Inflammatory macrophage (primary cell): ENCODE measurements around the gene GRPR.
"Not testable (repeated sequence)": the region's sequence is repeated elsewhere in the genome, so short reads cannot be mapped to it uniquely, and the experiment has no call there.

ENCODE experiments used
- DNase-seq, 2 donors: peaks; one replicate each; pipeline ENCODE4 v3.0.0-alpha.2; 2020 to 2022

Gene GRPR

DNA sequence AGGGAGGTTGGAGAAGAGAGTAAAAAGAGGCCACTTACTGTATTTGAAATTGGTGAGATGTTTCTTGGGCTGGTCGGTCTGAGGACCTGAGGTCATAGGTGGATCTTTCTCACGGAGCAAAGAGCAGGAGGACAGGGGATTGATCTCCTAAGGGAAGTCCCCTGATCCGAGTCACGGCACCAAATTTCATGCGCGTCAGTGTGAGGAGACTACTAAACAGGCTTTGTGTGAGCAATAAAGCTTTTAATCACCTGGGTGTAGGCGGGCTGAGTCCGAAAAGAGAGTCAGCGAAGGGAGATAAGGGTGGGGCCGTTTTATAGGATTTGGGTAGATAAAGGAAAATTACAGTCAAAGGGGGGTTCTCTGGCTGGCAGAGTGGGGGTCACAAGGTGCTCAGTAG is 60.5 kb downstream of the GRPR start:
- not testable (repeated sequence) for DNase-seq

- peak; percentile 52 to 59 for DNase-seq
Observed at GRCh38 chrX:16185725-16186136, 62.4 kb downstream of the GRPR start.

DNA sequence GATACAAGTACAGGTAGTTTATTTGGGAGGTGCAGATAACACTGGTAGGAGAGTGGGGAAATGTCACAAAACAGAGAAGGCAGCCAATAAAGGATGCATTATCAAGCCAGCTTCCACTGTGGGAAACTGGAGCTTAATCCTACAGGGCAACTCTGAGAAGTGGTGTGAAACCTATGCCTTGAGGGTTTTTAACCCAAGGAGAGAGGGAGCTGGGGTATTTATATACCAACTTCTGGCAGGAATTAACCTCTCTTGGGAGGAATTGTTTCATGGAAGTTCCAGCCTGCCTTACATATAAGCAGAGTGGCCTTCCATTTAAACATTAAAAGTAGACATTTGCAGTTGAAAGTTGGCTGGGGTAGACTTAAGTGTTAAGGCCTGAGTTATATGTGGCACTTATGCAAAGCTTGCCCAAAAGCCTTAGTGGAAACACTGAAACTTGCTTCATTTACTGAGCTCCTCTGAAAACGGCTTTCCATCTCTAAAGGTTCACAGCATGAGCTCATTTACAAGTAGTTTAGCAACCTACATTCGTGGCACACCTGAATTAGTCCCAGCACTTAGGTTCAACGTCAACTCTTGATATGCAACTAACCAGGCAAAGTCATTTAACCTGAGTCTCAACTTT is 63.1 kb downstream of the GRPR start:
- no peak for DNase-seq

- DNase-seq: no peak
Observed at GRCh38 chrX:16187024-16187760, 63.8 kb downstream of the GRPR start.

- no peak for DNase-seq
Observed at GRCh38 chrX:16188687-16189086, 65.3 kb downstream of the GRPR start.

DNA sequence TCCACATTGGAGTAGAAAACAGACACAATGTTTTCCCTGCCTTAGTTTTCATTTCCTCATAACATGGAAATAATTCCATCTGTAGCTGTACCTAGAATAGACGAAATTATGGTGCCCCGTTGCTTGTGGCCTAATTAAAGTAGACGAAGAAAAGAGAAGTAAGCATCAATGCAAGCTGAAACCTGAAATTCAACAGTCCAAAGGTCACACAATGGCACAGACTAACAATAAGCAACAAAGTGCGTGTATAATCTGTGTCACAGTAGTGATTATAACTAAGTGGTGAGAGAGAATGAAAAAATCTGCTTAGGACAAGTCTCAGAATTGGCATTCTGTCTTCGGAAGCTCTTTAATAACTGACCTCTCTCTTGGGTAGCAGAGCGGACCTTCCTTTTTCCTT is 68.2 kb downstream of the GRPR start:
- DNase-seq: no peak

- no peak for DNase-seq
Observed at GRCh38 chrX:16196829-16197228, 73.5 kb downstream of the GRPR start.

DNA sequence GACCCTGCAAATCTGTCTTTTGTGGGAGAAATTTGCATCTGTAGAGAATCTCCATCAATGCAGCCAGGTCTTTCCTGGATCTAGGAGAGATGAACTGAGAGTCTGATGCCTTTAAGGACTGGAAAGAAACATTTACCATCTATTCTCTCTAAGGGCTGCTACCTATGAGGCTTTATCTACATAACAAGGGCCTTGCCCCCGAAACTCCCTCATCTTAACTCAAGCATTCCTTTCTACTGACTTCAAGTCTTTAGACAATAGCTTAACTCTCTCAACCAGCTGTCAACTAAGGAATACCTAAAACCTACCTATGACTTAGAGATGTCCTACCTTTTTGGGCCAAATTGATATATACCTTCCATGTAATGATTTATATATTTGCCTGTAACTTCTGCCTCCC is 76.0 kb downstream of the GRPR start:
- no peak for DNase-seq

GRCh38 chrX:16202943-16203342 is 79.6 kb downstream of the GRPR start:
- DNase-seq: no peak
